ENCODE results near the gene KIAA1671.
"Not testable (repeated sequence)": the region's sequence is repeated elsewhere in the genome, so short reads cannot be mapped to it uniquely, and the experiment has no call there.

Gene KIAA1671

DNA sequence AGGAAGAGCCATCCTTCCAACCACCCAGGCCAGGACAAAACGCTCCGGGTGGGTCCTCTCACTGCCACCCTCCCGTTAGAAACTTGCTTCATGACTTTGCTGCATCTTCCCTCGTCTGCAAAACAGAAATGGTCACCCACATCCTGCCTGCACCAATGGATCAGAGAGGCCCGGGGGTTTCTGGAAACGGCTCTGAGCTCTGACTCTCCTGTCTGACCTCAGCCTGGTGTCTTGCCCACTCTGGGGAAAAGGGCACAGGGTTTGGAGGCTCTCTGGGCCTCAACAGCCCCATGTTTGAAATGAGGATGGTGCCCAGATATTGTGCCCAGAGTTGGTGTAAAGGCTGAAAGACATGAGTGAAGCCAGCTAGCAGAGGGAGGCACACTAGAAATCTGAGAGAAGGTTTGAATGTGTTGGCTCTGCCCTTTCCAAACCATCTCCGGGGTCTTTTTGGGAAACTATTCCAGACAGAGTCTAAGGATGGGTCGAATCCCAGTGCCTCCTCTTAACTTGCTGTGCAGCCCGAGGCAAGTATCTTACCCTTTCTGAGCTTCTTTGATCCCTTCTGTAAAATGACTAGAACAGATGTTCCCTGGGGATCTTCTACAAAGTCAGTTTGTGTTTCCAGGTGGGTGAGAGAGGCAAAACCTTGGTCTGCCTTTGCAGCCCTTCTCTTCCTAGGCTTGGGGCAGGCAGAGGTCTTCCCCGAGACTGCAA lies 249.2 kb downstream of the KIAA1671 start:
- DNase-seq (ENCODE audit: low read depth): no peak

DNA sequence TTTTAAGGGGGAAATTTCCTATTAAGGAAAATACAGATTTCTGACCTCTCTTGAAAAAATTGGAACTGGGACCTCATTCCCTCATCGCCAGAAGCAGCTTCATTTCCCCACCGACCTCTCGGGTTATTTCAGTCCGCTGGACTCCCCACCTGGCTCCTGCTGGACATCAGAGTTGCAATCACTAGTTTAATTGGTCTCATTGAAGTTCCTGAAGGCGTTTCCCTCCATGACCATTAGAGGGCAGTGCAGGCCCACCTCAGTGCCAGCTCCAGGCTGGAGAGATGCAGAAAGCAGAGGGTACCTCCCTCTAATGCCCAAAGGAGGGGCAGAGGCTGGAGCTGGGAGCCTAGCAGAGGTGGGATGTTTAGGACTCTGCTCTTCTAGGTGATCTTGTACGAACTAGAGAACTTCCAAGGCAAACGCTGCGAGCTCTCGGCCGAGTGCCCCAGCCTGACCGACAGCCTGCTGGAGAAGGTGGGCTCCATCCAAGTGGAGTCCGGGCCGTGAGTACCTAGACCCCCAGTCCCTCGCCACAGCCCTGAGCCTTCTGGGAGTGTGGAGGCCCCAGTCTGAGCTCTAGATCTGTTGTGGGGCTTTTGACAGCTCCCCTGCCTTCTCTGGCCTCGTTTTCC lies 249.9 kb downstream of the KIAA1671 start:
- DNase-seq (ENCODE audit: low read depth): peak; percentile 37

DNA sequence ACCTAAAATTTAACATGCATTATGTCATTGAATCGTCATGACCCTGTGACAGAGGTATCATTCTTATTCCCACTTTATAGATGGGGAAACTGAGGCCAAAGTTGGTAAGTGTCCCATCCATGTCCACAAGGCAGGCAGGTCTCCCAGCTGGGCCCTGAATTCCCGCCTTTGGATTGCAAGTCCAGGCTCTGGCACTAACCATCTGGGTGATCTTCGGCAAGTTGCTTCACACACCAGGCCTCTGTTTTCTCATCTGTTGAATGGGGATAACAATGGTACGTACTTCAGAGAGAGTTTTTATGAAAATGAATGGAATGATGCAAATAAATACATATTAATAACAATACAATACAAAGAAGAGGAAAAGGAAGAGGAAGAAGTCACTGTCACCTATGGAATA lies 250.6 kb downstream of the KIAA1671 start:
- DNase-seq (ENCODE audit: low read depth): no peak

GRCh38 chr22:25204547-25204946 lies 252.0 kb downstream of the KIAA1671 start:
- not testable (repeated sequence) for DNase-seq (ENCODE audit: low read depth)

DNA sequence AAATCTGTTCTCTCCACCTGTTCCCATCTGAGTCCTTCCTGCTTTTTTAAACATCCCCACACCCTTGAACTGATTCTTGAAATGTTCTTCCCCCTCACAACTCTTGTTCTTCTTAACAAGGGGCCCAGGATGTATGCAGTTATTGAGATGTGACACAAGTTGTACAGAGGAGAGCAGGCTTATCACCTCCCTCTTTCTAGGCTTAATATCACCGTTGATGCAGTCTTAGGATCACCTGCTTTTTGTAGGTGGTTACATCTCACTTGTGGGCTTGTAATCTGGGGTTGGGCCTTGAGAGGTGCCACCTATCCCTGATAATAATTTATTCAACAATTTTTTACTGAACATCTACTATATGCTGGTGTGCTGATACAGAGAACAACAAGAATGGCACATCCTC lies 253.3 kb downstream of the KIAA1671 start:
- no peak for DNase-seq (ENCODE audit: low read depth)

- DNase-seq (ENCODE audit: low read depth): no peak
Observed at GRCh38 chr22:25206998-25207397, 254.5 kb downstream of the KIAA1671 start.

GRCh38 chr22:25207553-25208157 lies 255.1 kb downstream of the KIAA1671 start:
- no peak for DNase-seq (ENCODE audit: low read depth)

DNA sequence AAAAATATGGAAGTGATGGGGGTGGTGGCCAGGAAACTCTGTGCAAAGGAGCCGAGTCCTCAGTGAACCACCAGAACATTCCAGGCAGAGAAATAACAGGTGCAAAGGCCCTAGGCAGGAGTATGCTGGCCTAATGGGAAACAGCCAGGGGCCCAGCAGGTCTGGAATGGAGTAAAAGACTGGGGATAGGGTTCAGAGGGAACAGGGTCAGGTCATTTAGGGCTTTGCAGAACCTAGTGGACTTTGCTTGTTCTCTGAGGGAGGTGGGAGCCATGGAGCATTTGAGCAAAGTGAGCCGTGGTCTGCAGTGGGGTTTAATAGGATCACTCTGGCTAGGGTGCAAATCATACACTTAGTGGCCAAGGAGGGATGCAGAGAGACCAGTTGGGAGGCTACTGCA lies 255.8 kb downstream of the KIAA1671 start:
- DNase-seq (ENCODE audit: low read depth): no peak

GRCh38 chr22:25208743-25209505 lies 256.4 kb downstream of the KIAA1671 start:
- no peak for DNase-seq (ENCODE audit: low read depth)

DNA sequence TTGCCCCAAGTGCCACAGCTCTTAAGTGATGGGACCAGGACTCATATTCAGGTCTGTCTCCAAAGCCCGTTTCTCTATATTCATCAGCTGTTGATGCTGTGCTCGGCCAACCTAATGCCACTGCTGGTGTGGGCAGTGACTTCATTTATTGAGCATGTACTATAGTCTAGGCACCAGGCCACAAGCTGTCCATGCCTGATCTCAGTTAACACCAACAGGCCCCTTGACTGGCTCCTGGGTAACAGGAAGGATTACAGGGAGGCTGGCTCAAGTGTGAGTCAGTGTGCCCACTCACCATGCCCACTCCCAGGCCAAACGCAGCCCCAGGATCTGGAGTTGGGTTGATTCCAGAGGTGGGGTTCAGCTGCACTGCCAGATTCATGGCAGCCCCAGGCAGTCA lies 258.3 kb downstream of the KIAA1671 start:
- DNase-seq (ENCODE audit: low read depth): no peak

DNA sequence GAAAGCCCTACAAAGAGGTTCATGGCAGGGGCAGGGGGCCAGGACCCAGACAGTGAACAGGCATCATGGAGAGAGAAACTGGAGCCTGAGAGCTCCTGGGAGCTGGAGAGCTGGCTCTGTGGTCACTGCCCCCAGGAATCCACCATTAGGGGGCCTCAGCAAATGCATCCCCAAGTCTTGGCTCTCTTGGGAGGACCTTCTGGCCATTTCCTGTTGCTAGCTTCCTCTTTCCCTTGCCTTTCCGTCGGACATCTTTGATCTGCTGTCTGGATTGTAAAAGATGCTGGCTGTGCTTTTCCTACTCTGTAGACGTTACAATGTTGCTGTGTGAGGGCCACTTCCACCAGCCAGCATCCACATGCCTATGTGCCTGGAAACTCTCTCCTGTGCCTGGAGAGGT lies 259.8 kb downstream of the KIAA1671 start:
- no peak for DNase-seq (ENCODE audit: low read depth)

- DNase-seq (ENCODE audit: low read depth): no peak
Observed at GRCh38 chr22:25213221-25213620, 260.7 kb downstream of the KIAA1671 start.

- DNase-seq (ENCODE audit: low read depth): no peak
Observed at GRCh38 chr22:25216230-25216629, 263.7 kb downstream of the KIAA1671 start.

- no peak for DNase-seq (ENCODE audit: low read depth)
Observed at GRCh38 chr22:25219211-25219689, 266.7 kb downstream of the KIAA1671 start, which contains the start of gene CRYBB2. Gene CRYBB2, plus strand, starts transcription at chr22:25219639. Its CDS starts 1,791 bp downstream, at chr22:25221430.

- DNase-seq (ENCODE audit: low read depth): no peak
Observed at GRCh38 chr22:25219948-25220442, 267.5 kb downstream of the KIAA1671 start.

DNA sequence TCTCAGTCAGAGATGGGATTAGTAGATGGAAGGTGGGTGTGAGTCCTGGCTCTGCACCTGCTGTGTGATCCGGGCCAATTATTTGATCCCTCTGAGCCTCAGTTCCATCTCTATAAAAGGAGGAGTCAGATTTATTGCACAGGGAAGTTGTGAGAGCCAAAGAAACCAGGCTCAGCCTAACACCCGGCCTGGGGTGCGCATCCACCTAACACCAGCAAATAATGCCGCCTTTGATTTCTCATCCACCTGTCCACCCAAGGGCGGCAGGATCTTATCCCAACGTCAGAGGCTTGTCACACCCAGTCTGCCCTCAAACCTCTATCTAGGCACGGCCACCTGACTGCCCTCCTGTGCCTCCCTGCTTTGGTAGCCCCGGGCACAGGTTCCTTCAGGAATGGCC lies 269.3 kb downstream of the KIAA1671 start:
- no peak for DNase-seq (ENCODE audit: low read depth)

DNA sequence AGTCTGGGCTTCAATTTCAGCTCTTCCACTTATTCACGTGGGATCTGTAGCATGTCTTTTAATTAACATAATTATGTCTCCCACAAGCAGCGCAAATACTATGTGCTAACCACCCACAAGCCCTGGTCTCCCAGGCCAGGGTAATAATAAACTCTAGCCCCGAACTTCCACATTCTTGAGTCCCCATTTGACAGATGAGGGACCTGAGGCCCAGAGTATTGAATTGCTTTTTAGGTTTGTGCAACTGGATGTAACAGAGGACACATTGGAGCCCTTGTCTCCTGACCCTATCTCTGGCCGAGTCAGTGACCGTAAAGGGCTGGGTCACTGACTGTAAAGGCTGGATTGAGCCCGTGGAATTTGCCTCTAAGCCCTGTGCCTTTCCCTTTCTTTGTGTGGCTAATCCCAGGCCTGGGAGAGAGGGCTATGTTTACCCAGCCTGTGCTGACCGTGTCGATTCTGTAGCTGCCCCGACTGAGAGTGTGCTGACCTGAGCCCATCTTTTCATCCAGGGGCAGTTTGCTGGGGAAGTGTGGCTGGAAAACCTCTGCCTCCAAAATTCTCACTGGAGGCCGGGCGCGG lies 270.8 kb downstream of the KIAA1671 start:
- no peak for DNase-seq (ENCODE audit: low read depth)

DNA sequence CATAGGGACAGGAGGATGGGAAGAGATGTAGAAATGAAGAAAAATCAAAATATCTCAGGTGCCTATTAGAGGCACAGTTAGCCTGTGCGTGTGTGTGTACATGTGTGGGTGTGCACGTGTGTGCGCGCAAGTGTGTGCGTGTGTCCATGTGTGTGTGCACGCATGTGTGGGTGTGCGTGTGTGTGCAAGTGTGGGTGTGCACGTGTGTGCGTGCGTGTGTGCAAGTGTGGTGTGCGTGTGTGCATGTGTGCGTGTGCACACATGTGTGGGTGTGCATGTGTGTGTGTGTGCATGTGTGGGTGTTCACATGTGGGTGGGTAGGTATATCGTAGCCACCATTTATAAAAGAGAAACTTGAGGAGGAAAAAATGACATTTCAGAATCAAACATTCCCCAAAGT lies 276.3 kb downstream of the KIAA1671 start:
- no peak for DNase-seq (ENCODE audit: low read depth)

- DNase-seq (ENCODE audit: low read depth): not testable (repeated sequence)
Observed at GRCh38 chr22:25230760-25231159, 278.2 kb downstream of the KIAA1671 start.

- DNase-seq (ENCODE audit: low read depth): peak; percentile 10
Observed at GRCh38 chr22:25232301-25232700, 279.8 kb downstream of the KIAA1671 start.

GRCh38 chr22:25233706-25234105 lies 281.2 kb downstream of the KIAA1671 start:
- not testable (repeated sequence) for DNase-seq (ENCODE audit: low read depth)

Measured in amniotic epithelial cell (primary cell).